ENCODE measurements around the gene NLRP8.

Gene NLRP8

GRCh38 chr19:55907286-55907685 lies 40.3 kb upstream of the NLRP8 start:
- Histone ChIP-seq H2AFZ (ENCODE audit: low read depth, low read length) (no peak overlapping the region), H3K79me2 (ENCODE audit: low read length) (no peaks in the 10 kb centered on the region), H3K27me3 (ENCODE audit: low read depth, low read length) (no peaks in the 10 kb centered on the region), H3K4me2 (ENCODE audit: low read length) (no peak overlapping the region), H3K27ac (ENCODE audit: low read length) (no peak overlapping the region), H3K4me3 (ENCODE audit: low read length) (no peak overlapping the region), H4K20me1 (ENCODE audit: insufficient read depth, low read length) (no peaks in the 10 kb centered on the region), H3K36me3 (replicated peaks; ENCODE audit: low read depth, low read length) (no peaks in the 10 kb centered on the region), H3K9me3 (ENCODE audit: insufficient read depth, low read length) (0 out of 2 replicates have a peak, but pooled peaks cover 4% of the 10 kb centered on the region), H3K4me1 (ENCODE audit: low read length) (no peaks in the 10 kb centered on the region), H3K9ac (ENCODE audit: low read length) (no peak overlapping the region)
- TF ChIP-seq, protein P1, sequence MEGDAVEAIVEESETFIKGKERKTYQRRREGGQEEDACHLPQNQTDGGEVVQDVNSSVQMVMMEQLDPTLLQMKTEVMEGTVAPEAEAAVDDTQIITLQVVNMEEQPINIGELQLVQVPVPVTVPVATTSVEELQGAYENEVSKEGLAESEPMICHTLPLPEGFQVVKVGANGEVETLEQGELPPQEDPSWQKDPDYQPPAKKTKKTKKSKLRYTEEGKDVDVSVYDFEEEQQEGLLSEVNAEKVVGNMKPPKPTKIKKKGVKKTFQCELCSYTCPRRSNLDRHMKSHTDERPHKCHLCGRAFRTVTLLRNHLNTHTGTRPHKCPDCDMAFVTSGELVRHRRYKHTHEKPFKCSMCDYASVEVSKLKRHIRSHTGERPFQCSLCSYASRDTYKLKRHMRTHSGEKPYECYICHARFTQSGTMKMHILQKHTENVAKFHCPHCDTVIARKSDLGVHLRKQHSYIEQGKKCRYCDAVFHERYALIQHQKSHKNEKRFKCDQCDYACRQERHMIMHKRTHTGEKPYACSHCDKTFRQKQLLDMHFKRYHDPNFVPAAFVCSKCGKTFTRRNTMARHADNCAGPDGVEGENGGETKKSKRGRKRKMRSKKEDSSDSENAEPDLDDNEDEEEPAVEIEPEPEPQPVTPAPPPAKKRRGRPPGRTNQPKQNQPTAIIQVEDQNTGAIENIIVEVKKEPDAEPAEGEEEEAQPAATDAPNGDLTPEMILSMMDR (IDR thresholded peaks at IDR 0.05; ENCODE audit: low read depth, low read length) = no peak
- TF ChIP-seq EZH2phosphoT487 (IDR thresholded peaks at IDR 0.05; ENCODE audit: low read depth) = no peak

- TF ChIP-seq, protein P1 (IDR thresholded peaks at IDR 0.05; ENCODE audit: low read depth, low read length) = no peak
- no peak for TF ChIP-seq EZH2phosphoT487 (IDR thresholded peaks at IDR 0.05; ENCODE audit: low read depth)
- H3K36me3 ChIP-seq (replicated peaks; ENCODE audit: low read depth, low read length) = no peaks in the 10 kb centered on the region
- no peak overlapping the region for H2AFZ ChIP-seq (ENCODE audit: low read depth, low read length)
- 0 out of 2 replicates have a peak, but pooled peaks cover 4% of the 10 kb centered on the region for H3K9me3 ChIP-seq (ENCODE audit: insufficient read depth, low read length)
- no peaks in the 10 kb centered on the region for H3K4me1 ChIP-seq (ENCODE audit: low read length)
- no peak overlapping the region for H3K27ac ChIP-seq (ENCODE audit: low read length)
- no peak overlapping the region for H3K4me3 ChIP-seq (ENCODE audit: low read length)
- no peaks in the 10 kb centered on the region for H4K20me1 ChIP-seq (ENCODE audit: insufficient read depth, low read length)
- no peak overlapping the region for H3K4me2 ChIP-seq (ENCODE audit: low read length)
- H3K79me2 ChIP-seq (ENCODE audit: low read length) = no peaks in the 10 kb centered on the region
- H3K9ac ChIP-seq (ENCODE audit: low read length) = no peak overlapping the region
- H3K27me3 ChIP-seq (ENCODE audit: low read depth, low read length) = no peaks in the 10 kb centered on the region
Observed at GRCh38 chr19:55907746-55908145, 39.9 kb upstream of the NLRP8 start.

GRCh38 chr19:55909801-55910200 lies 37.8 kb upstream of the NLRP8 start:
- H3K79me2 ChIP-seq (ENCODE audit: low read length) = no peaks in the 10 kb centered on the region
- H3K9ac ChIP-seq (ENCODE audit: low read length) = no peak overlapping the region
- H3K27me3 ChIP-seq (ENCODE audit: low read depth, low read length) = no peaks in the 10 kb centered on the region
- no peaks in the 10 kb centered on the region for H4K20me1 ChIP-seq (ENCODE audit: insufficient read depth, low read length)
- TF ChIP-seq EZH2phosphoT487 (IDR thresholded peaks at IDR 0.05; ENCODE audit: low read depth) = no peak
- TF ChIP-seq, protein P1 (IDR thresholded peaks at IDR 0.05; ENCODE audit: low read depth, low read length) = no peak
- no peaks in the 10 kb centered on the region for H3K4me1 ChIP-seq (ENCODE audit: low read length)
- H3K36me3 ChIP-seq (replicated peaks; ENCODE audit: low read depth, low read length) = no peaks in the 10 kb centered on the region
- no peak overlapping the region for H2AFZ ChIP-seq (ENCODE audit: low read depth, low read length)
- no peak overlapping the region for H3K4me3 ChIP-seq (ENCODE audit: low read length)
- H3K27ac ChIP-seq (ENCODE audit: low read length) = no peak overlapping the region
- peaks cover 4% of the 10 kb centered on the region; the same call in 1 of the 2 replicates for H3K9me3 ChIP-seq (ENCODE audit: insufficient read depth, low read length)
- H3K4me2 ChIP-seq (ENCODE audit: low read length) = no peak overlapping the region

DNA sequence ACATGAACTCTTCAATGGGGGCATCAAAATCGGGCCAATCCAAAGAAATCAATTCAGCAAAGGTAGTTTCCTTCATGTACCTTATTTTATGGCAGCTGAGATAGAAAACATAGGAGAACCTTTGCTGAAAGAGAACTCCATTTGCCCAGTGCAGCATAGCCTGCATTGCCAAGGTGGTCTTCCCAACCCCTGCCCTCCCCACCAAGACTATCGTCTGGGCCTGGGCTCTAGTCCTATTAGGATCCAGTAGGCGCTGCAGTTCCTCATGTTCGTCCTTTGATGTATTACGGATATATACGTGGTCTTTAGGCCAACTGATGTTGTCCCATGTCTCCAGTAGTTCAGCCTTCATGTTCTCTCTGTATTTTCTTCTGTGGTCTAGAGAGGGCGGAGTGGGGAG lies 34.7 kb upstream of the NLRP8 start:
- no peak overlapping the region for H3K27ac ChIP-seq (ENCODE audit: low read length)
- no peak overlapping the region for H2AFZ ChIP-seq (ENCODE audit: low read depth, low read length)
- no peaks in the 10 kb centered on the region for H3K4me1 ChIP-seq (ENCODE audit: low read length)
- no peak overlapping the region for H3K4me3 ChIP-seq (ENCODE audit: low read length)
- H3K36me3 ChIP-seq (replicated peaks; ENCODE audit: low read depth, low read length) = no peaks in the 10 kb centered on the region
- 0 out of 2 replicates have a peak, but pooled peaks cover 2% of the 10 kb centered on the region for H3K27me3 ChIP-seq (ENCODE audit: low read depth, low read length)
- H4K20me1 ChIP-seq (ENCODE audit: insufficient read depth, low read length) = no peaks in the 10 kb centered on the region
- TF ChIP-seq EZH2phosphoT487 (IDR thresholded peaks at IDR 0.05; ENCODE audit: low read depth) = no peak
- TF ChIP-seq, protein P1 (IDR thresholded peaks at IDR 0.05; ENCODE audit: low read depth, low read length) = no peak
- H3K9me3 ChIP-seq (ENCODE audit: insufficient read depth, low read length) = peaks cover 4% of the 10 kb centered on the region; the same call in 1 of the 2 replicates
- no peak overlapping the region for H3K9ac ChIP-seq (ENCODE audit: low read length)
- H3K79me2 ChIP-seq (ENCODE audit: low read length) = no peaks in the 10 kb centered on the region
- H3K4me2 ChIP-seq (ENCODE audit: low read length) = no peak overlapping the region
